Measurements from ENCODE around the gene GPR17.

GPR17 gene

DNA sequence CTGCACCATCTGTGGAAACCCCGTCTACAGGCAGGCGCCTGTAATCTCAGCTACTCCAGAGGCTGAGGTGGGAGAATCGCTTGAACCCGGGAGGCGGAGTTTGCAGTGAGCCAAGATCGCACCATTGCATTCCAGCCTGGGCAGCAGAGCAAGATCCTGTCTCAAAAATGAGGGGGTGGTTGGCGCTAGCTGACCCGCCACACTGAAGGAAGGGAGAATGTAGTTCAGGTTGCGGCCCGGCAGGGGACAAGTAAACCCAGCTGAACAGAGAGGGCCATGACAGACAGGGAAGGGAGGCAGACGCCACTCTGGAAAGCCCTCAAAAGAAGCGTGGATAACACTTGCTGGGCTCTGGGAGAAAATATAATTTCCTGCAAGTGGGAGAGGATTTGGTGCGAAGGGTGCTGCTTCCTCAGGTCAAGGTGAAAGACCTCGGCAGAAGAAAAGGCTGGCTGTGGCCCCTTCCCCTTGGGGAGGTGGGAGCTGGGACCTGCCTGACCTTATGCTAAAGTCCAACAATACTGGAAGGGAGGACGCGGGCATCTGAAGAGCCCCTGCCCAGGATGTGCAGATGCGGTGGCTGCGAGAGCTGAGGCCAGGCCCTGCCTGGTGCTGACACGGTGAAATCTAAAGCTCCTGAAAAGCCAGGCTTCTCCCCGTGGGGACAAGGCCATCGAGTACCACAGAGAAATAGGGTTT, 51.7 kb downstream of the GPR17 start:
- Mint-ChIP-seq H3K9me3 (no peaks in the 10 kb centered on the region), H3K27me3 (no peaks in the 10 kb centered on the region), H3K36me3 (peaks cover 7% of the 10 kb centered on the region), H3K27ac (no peak overlapping the region), H3K4me1 (peaks cover 13% of the 10 kb centered on the region), H3K4me3 (no peak overlapping the region)
- no peak for DNase-seq (ENCODE audit: low spot score in 2 of 2)
- ATAC-seq (ENCODE audit: low read depth): no peak

DNA sequence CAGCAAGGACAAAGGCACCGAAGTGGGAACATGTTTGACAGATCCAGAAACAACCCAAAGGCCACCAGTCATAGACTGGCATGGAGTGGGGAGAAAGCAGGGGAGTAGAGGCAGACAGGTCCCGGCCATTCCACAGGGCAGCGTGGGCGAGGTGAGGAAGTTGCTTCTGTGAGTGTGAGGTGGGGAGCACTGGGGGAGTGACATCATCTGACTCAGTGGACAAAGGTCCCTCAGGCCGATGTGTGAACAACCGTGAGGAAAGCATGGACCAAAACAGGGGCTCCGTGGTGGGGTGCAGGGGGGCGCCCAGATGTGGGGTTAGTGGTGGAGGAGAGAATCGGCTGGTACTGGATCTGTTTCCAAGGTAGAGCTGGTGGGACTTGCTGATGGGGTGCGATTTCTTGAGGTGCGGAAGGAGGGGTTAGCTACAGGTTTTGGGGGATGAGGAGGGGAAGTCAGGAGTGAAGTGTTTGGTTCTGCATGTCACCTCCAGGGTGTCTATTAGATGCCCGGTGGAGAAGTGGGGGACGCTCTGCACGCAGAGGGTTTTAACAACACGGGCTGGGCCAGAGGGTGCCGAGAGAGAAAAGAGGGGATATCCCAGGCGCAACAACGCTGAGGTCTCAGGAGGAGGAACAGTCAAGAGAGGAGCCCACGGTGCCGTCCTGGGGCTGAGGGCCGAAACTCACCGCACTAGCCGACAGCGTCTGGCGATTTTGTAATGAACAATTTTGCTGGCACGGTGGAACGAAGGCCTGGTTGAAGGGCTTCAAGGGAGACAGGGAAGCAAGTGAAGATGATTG, 52.8 kb downstream of the GPR17 start:
- DNase-seq (ENCODE audit: low spot score in 2 of 2) (no peak), ATAC-seq (ENCODE audit: low read depth) (no peak)
- Mint-ChIP-seq H3K4me3 (no peak overlapping the region), H3K9me3 (no peaks in the 10 kb centered on the region), H3K36me3 (peaks cover 7% of the 10 kb centered on the region), H3K4me1 (peaks cover 14% of the 10 kb centered on the region), H3K27ac (no peak overlapping the region), H3K27me3 (no peaks in the 10 kb centered on the region)

- H3K9me3 Mint-ChIP-seq: no peaks in the 10 kb centered on the region
- DNase-seq (ENCODE audit: low spot score in 2 of 2) (peak; percentile 35 to 41), ATAC-seq (ENCODE audit: low read depth) (peak; percentile 43)
- H3K4me1 Mint-ChIP-seq: peaks cover 20% of the 10 kb centered on the region
- H3K27ac Mint-ChIP-seq: peak overlapping the region; percentile 98
- H3K4me3 Mint-ChIP-seq: peak overlapping the region; percentile 94
- H3K36me3 Mint-ChIP-seq: peaks cover 13% of the 10 kb centered on the region
- no peaks in the 10 kb centered on the region for H3K27me3 Mint-ChIP-seq
Observed at GRCh38 chr2:127700527-127701192, 54.7 kb downstream of the GPR17 start.

DNA sequence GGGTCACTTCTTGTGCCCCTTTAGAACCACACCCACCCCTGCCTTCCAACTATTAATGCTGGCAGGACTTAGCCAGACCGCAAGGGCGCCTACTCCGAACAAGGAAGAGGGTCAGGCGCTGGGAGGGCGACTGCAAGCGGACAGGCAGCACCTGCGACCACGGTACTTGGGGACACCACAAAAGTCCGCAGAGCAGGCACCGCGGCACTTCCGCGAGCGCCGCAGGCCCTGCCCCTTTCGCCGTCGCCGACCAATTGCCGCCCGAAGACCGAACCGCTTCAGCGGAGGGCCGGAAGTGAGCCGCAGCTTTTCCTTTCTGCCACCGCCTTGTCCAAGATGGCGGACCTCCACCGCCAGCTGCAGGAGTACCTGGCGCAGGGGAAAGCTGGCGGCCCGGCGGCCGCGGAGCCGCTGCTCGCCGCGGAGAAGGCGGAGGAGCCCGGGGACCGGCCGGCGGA, 55.3 kb downstream of the GPR17 start, which contains the start of gene SFT2D3:
SFT2D3 (plus strand) TSS at position 305 of the 458 bp plus-strand sequence; CDS start at position 337, 32 bp downstream.
- peaks cover 20% of the 10 kb centered on the region for H3K4me1 Mint-ChIP-seq
- peak within 1 kb of the TSS; percentile 98 for H3K27ac Mint-ChIP-seq
- peak; percentile 69 for ATAC-seq (ENCODE audit: low read depth)
- H3K36me3 Mint-ChIP-seq: peaks cover 13% of the 10 kb centered on the region
- peak; percentile 82 to 84 for DNase-seq (ENCODE audit: low spot score in 2 of 2)
- H3K4me3 Mint-ChIP-seq: peak within 1 kb of the TSS; percentile 94
- no peaks in the 10 kb centered on the region for H3K27me3 Mint-ChIP-seq
- no peaks in the 10 kb centered on the region for H3K9me3 Mint-ChIP-seq

GRCh38 chr2:127701651-127702394, 55.9 kb downstream of the GPR17 start:
- Mint-ChIP-seq H3K27ac (peak overlapping the region; percentile 98), H3K36me3 (peaks cover 13% of the 10 kb centered on the region), H3K4me3 (peak overlapping the region; percentile 94), H3K4me1 (peaks cover 22% of the 10 kb centered on the region), H3K9me3 (no peaks in the 10 kb centered on the region), H3K27me3 (no peaks in the 10 kb centered on the region)
- peak; percentile 75 to 79 for DNase-seq (ENCODE audit: low spot score in 2 of 2)
- ATAC-seq (ENCODE audit: low read depth): peak; percentile 70
